ENCODE data around the gene PPP1R14B. TPM values are rescaled to one million over a fixed set of nuclear protein-coding genes. Genes with fewer than 3 reads are reported as not detected.
A peak's percentile ranks its signal among the peaks of the same experiment; 100 is the strongest.
"Not testable (repeated sequence)": the region's sequence is repeated elsewhere in the genome, so short reads cannot be mapped to it uniquely, and the experiment has no call there.

PPP1R14B gene
- total RNA-seq, 1 donor from 2014 or later: 123 TPM

GRCh38 chr11:64250415-64251015 lies 3.8 kb upstream of the PPP1R14B start:
- no peak for DNase-seq
- intact Hi-C loops (cut with DNase I): no loop called here
- no peak for ATAC-seq (ENCODE audit: poor library complexity)

GRCh38 chr11:64249563-64250414 lies 3.0 kb upstream of the PPP1R14B start:
- no peak for ATAC-seq (ENCODE audit: poor library complexity)
- no peak for DNase-seq
- intact Hi-C loops (cut with DNase I): no loop called here

- ATAC-seq (ENCODE audit: poor library complexity) (no peak), DNase-seq (no peak)
- intact Hi-C loops (cut with DNase I): no loop called here
These were observed 2.3 kb upstream of the PPP1R14B start for GRCh38 chr11:64249038-64249437.

DNA sequence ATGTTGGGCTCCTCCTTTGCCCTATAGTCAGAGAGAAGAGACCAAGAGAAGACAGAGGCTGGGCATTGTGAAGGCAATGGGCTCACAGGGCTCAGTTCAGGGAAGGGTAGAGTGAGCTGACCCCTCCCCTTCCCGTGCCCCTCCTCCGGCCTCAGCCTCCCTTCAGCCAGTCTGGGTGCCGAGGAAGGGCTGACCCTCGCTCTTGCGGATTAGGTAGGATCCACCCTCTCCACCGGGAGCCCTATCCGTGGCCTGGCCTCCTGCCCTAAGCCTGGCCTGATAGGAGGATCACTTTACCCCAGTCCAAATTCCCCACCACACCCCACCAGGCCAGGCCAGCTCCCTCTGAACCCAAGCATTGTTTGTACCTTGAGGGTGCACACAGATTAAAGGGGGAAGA lies 1.8 kb upstream of the PPP1R14B start:
- no peak for ATAC-seq (ENCODE audit: poor library complexity)
- no peak for DNase-seq
- intact Hi-C loops (cut with DNase I): no loop called here

DNA sequence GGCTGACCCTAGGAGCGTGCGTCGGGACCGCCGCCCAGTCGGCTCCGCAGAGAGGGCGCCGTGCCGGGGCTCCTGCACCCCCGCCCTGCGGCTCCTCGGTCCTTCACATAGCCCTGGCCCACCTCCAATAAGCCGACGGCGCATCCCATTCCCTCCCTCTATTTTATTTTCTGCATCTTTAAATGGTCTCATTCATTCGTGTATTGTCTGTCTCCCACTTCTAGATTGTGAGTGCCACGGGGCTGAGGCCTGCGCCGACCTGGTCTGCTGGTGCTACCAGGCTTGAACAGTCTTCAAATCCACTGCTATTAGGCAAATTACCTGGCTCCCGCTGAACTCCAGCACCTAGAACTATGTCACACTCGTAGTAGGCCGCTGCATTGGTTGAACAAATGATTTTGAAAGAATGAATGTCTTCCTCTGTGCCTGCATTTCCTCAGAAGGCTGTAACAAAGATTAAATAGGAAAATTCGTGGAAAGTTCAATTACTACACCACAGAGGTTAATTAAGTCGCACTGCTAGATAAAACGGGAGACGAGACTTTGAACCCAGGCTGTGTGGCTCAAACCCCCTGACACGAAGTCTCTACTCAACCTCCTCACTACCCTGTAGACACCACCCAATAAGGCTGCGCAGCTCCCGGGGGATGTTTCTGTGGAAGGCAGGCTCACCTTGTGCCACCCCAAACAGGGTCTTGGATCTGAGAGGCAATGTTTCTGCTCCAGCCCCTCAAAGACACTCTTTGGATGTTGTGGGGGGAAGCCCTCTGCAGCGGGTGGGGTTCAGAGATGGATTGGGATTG lies 1.2 kb upstream of the PPP1R14B start:
- DNase-seq (no peak), ATAC-seq (ENCODE audit: poor library complexity) (peak; percentile 2)
- intact Hi-C loops (cut with DNase I): no loop called here

DNA sequence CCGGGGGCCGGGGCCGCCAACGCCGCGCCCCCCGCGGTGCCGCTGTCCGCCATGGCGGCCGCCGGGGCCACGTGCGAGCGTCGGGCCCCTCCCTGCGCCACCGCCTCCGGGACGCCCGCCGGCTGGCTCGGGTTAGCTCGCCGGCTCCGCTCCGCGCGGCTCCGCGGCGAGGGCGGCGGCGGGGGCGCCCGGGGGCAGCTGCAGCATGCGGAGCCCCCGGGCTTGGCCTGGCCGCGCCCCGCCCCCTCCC lies 197 bp downstream of the PPP1R14B start:
- ATAC-seq (ENCODE audit: poor library complexity); DNase-seq; intact Hi-C loops (cut with DNase I): not testable (repeated sequence)

DNA sequence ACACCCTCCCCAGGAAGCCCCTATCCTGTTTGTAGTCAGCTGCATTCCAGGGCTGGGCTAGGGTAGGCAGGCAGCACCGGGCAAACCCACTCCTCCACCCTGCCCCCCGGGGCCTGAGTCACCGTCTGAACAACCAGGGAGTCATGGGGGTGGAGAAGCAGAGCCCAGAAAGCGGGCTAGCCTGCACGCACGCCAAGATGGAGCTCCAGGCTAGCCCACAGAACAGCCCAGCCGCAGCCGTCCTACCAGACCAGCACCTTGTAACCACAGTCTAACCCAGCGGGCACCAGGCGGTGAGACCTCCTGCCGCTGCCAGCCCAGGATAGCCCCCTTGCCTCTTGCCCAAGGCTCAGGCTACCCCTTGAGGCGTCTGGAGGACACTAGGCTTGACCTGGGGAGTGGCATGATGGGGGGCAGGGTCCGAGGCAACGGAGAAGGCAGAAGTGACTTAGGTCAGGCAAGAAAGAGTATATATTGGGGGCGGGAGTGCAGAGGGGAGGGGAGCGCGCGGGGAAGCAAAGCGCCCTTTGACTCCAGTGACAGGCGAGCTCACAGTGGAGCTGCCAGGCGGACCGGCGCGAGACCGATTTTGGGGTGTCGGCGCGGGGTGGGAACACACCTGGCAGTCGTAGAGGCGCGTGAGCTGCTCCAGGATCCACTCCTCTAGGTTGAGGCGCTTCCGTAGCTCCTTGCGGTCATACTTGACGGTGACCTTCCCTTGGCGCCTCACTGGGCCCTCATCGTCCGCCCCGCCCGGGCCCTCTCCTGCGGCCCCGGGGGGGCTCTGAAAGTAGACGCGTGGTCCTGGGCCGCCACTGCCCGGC lies 734 bp downstream of the PPP1R14B start:
- intact Hi-C loops (cut with DNase I): no loop called here
- DNase-seq (peak; percentile 80), ATAC-seq (ENCODE audit: poor library complexity) (no peak)

- DNase-seq (no peak), ATAC-seq (ENCODE audit: poor library complexity) (no peak)
- intact Hi-C loops (cut with DNase I): no loop called here
These were observed 1.3 kb downstream of the PPP1R14B start for GRCh38 chr11:64245401-64245796.

DNA sequence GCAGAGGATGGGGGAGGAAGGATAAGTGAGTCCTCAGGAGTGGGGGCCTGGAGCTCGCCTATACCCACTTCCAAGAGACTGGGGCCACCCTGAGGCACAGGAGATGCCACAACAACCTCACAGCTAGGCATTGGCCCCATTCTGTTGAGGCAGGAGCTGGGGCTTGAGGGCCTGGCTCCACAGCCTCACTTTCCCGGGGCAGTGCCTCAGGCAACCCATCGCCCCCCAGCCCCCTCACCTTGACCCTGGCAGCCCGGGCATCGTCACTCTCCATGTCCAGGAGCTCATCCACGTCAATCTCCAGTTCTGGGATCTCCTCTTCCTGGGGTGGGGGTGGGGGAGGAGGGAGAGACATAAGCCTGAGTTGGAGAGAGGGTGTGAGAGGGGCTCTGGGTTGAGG lies 1.8 kb downstream of the PPP1R14B start:
- intact Hi-C loops (cut with DNase I): no loop called here
- ATAC-seq (ENCODE audit: poor library complexity) (no peak), DNase-seq (no peak)

DNA sequence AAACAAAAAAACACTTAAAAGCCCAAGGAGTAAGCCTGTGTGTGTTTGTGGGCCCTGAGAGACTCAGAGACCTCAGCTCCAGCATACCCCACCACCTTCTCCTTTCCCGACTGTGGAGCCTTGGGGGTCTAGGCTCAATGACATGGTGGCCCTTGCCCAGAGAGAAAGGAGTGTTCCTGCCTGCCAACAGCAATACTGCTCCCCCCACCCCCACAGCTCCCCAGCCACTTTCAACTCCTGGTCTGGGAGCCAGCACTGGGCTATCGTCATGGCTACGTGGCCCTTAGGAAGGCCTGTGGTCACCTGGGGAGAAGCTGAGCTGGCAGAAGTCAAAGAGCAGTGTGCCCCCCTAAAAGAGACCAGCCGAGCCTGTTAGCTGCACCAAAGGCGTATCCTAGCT lies 2.6 kb downstream of the PPP1R14B start:
- ATAC-seq (ENCODE audit: poor library complexity) (no peak), DNase-seq (no peak)
- intact Hi-C loops (cut with DNase I): no loop called here

- intact Hi-C loops (cut with DNase I): no loop called here
- ATAC-seq (ENCODE audit: poor library complexity) (no peak), DNase-seq (no peak)
These were observed 3.4 kb downstream of the PPP1R14B start for GRCh38 chr11:64243236-64243854.

- DNase-seq (peak; percentile 67), ATAC-seq (ENCODE audit: poor library complexity) (peak; percentile 3)
- intact Hi-C loops (cut with DNase I): no loop called here
These were observed 5.0 kb downstream of the PPP1R14B start for GRCh38 chr11:64241491-64242374.

DNA sequence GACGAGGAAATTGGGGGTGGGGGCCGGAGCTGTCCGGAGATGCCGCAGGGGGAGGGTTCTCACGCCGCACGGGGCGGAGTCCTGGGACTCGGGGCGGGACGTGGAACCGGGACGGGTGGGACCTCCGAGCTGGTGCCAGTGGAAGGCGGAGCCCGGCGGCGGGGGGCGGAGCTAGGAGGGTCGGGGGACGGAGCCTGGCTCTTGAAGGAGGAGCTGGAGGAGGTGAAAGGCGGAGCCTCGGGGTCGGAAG lies 5.6 kb downstream of the PPP1R14B start:
- ATAC-seq (ENCODE audit: poor library complexity): peak; percentile 84
- intact Hi-C loops (cut with DNase I): no loop called here
- peak; percentile 100 for DNase-seq

DNA sequence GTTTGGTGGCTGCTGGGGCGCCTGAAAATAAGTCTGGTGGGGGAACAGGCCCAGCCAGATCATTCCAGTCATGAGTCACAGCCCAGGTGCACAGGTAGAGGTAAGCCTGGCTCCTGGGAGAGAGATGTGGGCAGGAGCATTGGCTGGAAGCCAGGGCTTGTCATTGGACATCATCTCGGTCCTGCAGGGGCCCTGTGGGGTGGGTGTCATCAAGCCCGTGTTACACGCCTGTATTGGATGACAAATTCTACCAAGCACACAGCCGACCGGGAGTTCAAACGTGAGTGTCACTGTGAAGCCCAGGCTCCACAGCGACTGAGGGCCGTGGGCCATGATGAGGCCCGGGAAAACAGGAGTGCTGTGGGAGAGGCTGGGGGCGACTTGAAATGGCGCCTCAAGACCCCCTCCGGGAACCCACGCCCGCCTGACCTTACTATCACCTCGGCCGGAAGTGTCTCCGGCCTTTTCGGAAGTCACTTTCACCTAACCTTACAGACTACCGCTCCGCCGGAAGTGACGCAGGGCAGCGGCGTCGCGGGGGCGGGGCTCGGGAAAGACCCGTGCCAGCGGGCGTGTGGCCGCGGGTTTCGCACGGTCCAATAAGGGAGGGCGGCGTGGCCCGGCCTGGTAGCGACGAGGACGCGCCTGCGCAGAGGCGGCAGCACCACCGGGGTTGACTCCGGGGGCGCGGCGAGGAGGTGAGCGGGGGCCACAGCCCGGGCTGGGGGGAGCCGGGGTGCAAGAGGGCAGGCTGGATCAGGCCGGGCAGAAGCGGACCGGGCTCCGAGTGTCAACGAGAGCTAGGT lies 6.1 kb downstream of the PPP1R14B start, which contains the start of gene FKBP2:
TSS of gene FKBP2 (plus strand) at position 661 of the 806 bp plus-strand sequence. CDS start 1,293 bp downstream, outside the sequence.
- DNase-seq: peak; percentile 98
- intact Hi-C loops (cut with DNase I): no loop called here
- peak; percentile 77 for ATAC-seq (ENCODE audit: poor library complexity)

GRCh38 chr11:64239662-64240434 lies 6.9 kb downstream of the PPP1R14B start:
- intact Hi-C loops (cut with DNase I): no loop called here
- ATAC-seq (ENCODE audit: poor library complexity): no peak
- no peak for DNase-seq

DNA sequence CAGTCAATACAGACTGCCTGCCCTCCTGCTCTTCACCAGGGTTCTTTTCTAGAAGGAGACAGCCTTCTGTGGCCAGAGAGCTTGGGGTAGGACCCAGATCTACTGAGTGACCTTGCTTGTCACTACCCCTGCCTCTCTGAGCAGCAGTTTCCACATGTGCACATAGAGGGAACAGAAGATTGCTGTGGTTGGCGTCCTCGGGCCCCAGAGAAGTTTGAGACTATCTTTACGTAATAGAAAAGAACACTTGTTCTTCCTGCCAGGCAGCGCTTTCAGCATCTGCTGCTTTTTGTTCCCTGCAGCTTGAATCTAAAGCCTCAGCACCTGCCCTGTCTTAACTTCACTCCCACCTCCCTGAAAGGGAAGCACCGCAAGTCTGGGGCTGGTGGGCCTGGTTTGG lies 7.7 kb downstream of the PPP1R14B start:
- DNase-seq: peak; percentile 35
- no peak for ATAC-seq (ENCODE audit: poor library complexity)
- intact Hi-C loops (cut with DNase I): no loop called here
